GM06990 (cell line): ENCODE results near the gene ZBTB37.

ENCODE experiments used
- DNase-seq: peaks from one replicate; pipeline ENCODE4 v3.0.0-alpha.2; 2011; ENCODE audit not compliant: insufficient read length; ENCODE audit errors: extremely low read depth
- H3K27me3 ChIP-seq: replicated peaks from 2 replicates; pipeline ENCODE4 v1.6.0; 2011; ENCODE audit warnings: low read length; ENCODE audit not compliant: control insufficient read depth, insufficient read depth
- H3K36me3 ChIP-seq: 2 replicates; pipeline ENCODE4 v1.5.1; 2011; ENCODE audit warnings: low read length; ENCODE audit not compliant: control insufficient read depth, insufficient read depth
- H3K4me3 ChIP-seq: replicated peaks from 2 replicates; pipeline ENCODE4 v1.5.1; 2011; ENCODE audit warnings: low read depth, mild to moderate bottlenecking, control low read depth, low read length
- TF ChIP-seq, protein P1 (sequence below): IDR thresholded peaks from 2 replicates; pipeline ENCODE4 v1.5.1; 2011; ENCODE audit warnings: low read length, control low read depth, mild to moderate bottlenecking, inconsistent platforms; ENCODE audit not compliant: insufficient read depth, poor library complexity, severe bottlenecking

Gene ZBTB37

DNA sequence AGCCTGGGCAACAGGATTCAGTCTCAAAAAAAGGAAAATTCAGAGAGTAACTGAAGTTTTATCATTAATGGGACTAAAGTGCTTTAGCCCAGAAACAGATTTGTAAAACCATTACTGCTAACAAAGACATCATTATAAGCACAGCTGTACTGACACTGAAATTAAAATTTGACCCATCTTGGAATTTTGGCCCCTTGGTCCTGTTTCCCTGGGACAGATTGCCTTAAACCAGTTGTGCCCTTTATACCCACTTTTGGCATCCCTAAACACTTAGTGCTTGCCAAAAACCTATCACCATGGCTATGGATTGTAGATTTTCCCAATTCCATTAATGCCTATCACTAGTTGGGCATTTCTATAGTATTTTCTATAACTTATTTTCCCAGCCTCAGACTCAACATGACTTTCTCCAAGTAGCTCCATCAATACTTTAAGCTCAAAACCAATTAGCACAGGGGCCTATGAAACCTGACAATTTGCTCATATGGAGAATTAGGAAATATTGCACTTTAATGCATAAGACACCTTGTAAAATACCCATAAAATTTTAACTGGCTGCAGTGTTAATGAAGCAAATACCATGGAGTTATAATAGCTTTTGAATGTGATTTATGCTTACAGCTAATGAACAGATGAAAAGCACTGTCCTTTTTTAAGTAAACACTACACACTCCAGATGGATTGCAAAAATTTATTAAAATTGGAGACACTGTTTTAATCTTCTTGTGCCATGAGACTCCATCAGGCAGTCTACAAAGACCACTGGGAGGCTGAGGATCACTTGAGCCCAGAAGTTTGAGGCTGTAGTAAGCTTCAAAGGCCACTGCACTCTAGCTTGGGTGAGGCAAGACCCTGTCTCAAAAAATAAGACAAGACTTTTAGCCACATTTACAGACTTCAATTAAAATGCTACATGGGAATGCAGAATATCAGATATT is 4.7 kb upstream of the ZBTB37 start:
- DNase-seq, result no peak
- TF ChIP-seq, protein P1, sequence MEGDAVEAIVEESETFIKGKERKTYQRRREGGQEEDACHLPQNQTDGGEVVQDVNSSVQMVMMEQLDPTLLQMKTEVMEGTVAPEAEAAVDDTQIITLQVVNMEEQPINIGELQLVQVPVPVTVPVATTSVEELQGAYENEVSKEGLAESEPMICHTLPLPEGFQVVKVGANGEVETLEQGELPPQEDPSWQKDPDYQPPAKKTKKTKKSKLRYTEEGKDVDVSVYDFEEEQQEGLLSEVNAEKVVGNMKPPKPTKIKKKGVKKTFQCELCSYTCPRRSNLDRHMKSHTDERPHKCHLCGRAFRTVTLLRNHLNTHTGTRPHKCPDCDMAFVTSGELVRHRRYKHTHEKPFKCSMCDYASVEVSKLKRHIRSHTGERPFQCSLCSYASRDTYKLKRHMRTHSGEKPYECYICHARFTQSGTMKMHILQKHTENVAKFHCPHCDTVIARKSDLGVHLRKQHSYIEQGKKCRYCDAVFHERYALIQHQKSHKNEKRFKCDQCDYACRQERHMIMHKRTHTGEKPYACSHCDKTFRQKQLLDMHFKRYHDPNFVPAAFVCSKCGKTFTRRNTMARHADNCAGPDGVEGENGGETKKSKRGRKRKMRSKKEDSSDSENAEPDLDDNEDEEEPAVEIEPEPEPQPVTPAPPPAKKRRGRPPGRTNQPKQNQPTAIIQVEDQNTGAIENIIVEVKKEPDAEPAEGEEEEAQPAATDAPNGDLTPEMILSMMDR, result no peak
- Histone ChIP-seq H3K36me3 (peaks cover 10% of the 10 kb centered on the region), H3K4me3 (peak overlapping the region; percentile 26; the same call in 1 of the 2 replicates), H3K27me3 (no peaks in the 10 kb centered on the region)

DNA sequence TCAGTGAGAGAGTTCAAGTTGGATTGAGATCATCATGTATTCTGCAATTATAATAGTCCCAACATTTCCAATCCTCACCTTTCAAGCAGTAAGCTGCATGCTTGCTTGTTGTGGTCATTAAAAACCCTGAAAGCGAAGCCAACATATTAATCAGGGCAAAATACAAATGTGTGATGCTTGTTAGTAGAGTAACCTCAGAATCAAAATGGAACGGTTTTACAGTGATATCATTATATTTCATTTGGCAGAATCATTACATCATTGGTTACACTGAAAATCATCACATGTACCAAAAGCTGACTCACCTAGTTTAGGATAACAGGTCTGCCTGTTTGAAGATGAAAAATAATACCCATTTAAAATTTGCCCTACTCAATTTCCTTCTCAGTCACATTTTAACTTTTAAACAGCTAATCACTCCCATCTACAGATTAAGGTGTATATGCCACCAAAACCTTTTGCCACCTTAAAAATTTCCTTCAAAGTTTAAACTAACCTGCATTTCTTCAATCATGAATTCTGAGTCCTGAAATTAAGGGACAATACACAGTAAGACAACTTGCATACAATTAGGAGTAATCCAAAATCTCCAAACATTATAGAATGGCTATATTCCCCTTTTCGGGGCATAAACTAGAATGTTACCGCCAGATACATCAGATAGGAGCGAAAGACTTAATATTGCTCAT is 3.9 kb upstream of the ZBTB37 start:
- DNase-seq, result no peak
- Histone ChIP-seq H3K4me3 (peak overlapping the region; percentile 87), H3K27me3 (no peaks in the 10 kb centered on the region), H3K36me3 (peaks cover 10% of the 10 kb centered on the region)
- TF ChIP-seq, protein P1, result no peak

DNA sequence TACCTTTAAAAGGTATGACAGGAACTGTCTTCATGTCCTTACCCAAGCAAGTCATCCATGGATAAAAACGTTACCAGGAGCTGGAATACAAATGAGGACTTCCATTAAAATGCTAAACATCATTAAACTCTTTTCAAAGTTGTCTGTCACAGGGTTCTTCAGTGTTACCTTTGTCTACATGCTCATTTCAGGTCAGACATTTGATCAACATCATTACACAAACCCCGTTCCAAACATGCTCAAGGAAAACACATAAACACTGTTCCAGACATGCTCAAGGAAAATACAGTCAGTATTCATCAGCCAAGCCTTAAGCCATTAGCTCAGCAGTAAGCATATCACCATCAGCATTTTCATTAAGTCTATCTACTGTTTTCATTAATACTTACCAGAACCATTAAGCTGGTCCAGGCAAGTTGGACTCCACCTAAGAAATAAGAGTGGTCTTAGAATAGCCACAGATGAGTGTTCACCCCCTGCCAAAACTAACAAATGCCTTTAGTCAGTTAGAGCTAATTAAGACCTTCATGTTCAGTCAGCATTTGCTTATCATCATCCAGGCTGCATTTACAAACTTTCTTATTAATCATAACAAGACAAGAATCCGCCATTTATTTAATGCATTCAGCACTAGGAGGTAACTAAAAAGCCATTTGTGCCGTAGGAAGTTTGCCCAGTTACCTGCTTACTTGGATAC is 2.6 kb upstream of the ZBTB37 start:
- Histone ChIP-seq H3K27me3 (no peaks in the 10 kb centered on the region), H3K4me3 (peak overlapping the region; percentile 87), H3K36me3 (peaks cover 10% of the 10 kb centered on the region)
- no peak for DNase-seq
- TF ChIP-seq, protein P1, result no peak

DNA sequence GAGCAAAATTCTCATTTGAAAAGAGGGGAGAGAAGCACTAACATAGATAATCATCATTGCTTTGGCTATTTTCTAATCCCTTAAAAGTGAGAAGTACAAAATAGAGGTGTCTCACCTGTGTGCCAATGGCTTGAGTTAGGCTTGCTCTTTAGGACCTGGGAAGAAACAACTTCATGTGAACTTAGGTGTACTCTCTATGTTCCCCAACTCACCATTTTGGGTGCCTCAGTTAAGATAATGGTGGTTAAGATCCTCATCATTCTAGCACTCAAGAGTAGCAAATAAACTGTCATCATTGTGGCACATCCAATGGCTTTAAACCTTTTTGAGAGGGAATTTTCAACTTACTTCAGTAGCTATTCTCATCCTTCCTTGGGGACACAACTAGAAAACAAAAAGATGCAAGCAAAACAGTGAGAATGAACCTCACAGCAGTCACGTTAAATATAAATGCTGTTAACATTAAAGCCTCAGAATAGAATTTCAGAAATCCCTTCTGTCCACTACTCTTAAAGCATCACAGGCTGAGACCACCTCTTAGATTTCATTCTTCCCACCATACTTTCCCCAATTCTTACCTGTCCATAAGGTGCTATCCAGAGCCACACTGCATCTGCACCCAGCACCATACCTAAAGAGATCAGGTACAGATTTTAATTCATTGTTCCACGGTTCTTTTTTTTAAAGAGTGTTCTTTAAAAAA is 1.6 kb upstream of the ZBTB37 start:
- TF ChIP-seq, protein P1, result no peak
- H3K36me3 ChIP-seq, result peaks cover 10% of the 10 kb centered on the region
- no peak for DNase-seq
- peak overlapping the region; percentile 87 for H3K4me3 ChIP-seq
- no peaks in the 10 kb centered on the region for H3K27me3 ChIP-seq

DNA sequence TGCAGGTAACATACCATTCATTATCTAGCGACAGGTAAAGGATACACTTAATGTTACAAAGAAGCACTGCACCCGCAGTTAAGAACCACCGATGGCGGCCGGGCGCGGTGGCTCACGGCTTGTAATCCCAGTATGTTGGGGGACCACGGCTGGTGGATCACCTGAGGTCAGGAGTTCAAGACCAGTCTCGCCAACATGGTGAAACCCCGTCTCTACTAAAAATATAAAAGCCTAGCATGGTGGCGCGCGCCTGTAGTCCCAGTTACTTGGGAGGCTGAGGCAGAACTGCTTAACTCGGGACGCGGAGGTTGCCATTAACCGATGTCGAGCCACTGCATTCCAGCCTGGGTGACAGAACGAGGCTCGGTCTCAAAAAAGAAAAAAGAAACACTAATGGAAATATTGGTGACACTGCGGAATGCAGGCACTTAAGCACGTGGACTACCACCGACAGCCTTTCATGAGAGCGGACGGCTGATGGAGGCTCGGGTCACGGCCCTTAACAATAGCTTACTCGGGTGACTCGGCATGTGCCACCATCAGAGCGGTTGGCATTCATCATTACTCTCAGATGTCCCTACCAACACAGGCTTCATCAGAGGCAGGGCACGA is 933 bp upstream of the ZBTB37 start:
- DNase-seq, result peak; percentile 42
- no peaks in the 10 kb centered on the region for H3K27me3 ChIP-seq
- TF ChIP-seq, protein P1, result no peak
- H3K36me3 ChIP-seq, result peaks cover 10% of the 10 kb centered on the region
- peak overlapping the region; percentile 87 for H3K4me3 ChIP-seq
